ENCODE measurements around the gene ARSH. TPM values are rescaled to one million over a fixed set of nuclear protein-coding genes. Genes with fewer than 3 reads are reported as not detected.
"Not testable (repeated sequence)": the region's sequence is repeated elsewhere in the genome, so short reads cannot be mapped to it uniquely, and the experiment has no call there.

The ARSH gene
- total and polyA plus RNA-seq, 9 of the 15 experiments (the other 6 are each of a cell fraction or from before 2014, with no cell fraction given): not detected

DNA sequence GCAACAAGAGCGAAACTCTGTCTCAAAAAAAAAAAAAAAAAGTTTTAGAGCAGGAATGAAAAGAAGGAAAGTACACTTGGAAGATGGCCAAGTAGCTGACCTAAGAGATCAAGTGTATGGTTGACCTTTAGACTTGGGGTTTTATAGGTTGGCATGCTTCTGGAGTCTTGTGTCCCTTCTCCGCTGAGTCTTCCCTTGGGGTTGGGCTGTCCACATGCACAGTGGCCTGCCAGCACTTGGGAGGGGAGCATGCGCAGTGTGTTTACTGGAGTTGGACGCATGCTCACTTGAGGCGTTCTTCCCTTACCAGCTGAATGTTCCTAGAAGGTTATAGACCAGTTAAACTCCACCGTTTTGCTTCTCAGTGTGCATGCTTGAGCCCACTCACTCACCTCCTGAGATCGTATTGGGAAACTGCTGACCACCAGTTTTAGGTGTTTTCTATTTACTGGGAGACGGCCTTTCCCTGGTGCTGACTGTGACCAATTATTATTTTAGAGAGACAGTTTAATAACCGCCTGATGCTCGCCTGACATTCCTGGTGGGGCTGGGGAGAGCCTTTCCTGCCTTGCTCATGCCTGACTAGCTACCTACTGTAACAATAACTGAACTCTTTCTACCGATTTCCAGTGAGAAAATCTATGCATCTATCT, 44.3 kb downstream of the ARSH start:
- H3K36me3 ChIP-seq (ENCODE audit: control insufficient read depth, insufficient read depth, low read length); CTCF ChIA-PET (ENCODE audit: low intra/inter-chr PET ratio); H3K27ac ChIP-seq (ENCODE audit: extremely low read depth, low read depth, low read length); H3K9me3 ChIP-seq (replicated peaks; ENCODE audit: control insufficient read depth, insufficient read depth, low read depth, low read length); H3K4me3 ChIP-seq; H3K9ac ChIP-seq (ENCODE audit: insufficient read depth in 1 of 2, low read depth in 2 of 2, low read length in 2 of 2); in situ Hi-C loops (cut with MboI); DNase-seq (ENCODE audit: extremely low read depth in 1 of 4, low spot score in 3 of 4); H2AFZ ChIP-seq (ENCODE audit: low read depth, low read length); H3K9me1 ChIP-seq (ENCODE audit: control insufficient read depth, insufficient read depth, low read length); BruUV-seq (replicated peaks); H3K4me2 ChIP-seq (ENCODE audit: insufficient read depth, low read length); H4K20me1 ChIP-seq (replicated peaks; ENCODE audit: control insufficient read depth, insufficient read depth, low read length); H3K27me3 ChIP-seq (ENCODE audit: control insufficient read depth in 2 of 2, insufficient read depth in 2 of 2, low read length in 2 of 2); intact Hi-C loops (cut with micrococcal nuclease); FAIRE-seq; H3K4me1 ChIP-seq (replicated peaks in 1 of 2; ENCODE audit: control insufficient read depth in 2 of 2, insufficient read depth in 2 of 2, low read length in 2 of 2); POLR2A ChIA-PET; H3K79me2 ChIP-seq (ENCODE audit: control insufficient read depth, insufficient read depth, low read length): not testable (repeated sequence)
- peak; percentile 37; the same call in 1 of the 3 replicates for ATAC-seq
- TF ChIP-seq NRF1 (conservative IDR thresholded peaks at IDR 0.05 in 1 of 2, IDR thresholded peaks at IDR 0.05 in 1 of 2): peak; percentile 77 to 81
- 22% methylated on average over 4 of the region's 11 CpGs for WGBS (ENCODE audit: insufficient coverage, low coverage, missing lambda C conversion rate)

DNA sequence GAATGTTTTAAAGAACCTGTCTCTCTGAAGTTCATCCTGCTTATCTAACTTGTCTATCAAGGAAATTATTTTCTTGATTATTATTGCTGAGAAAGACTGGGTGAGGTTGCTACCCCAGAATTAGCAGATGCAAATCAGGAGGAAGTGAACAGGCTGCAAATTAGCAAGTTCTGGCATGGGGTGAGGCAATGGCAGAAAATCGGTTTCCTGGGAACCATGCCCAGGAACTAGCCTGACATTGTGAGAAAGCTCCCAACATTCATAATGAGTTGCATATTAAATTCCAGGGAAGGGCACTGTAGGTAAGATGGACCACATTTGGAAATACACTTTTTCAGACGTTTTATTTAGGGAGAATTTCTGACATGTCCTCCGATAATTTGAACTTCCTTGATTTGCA, 46.5 kb downstream of the ARSH start:
- CTCF ChIA-PET (ENCODE audit: low intra/inter-chr PET ratio): no interaction called here
- no peaks in the 10 kb centered on the region for H3K27me3 ChIP-seq (ENCODE audit: control insufficient read depth in 2 of 2, insufficient read depth in 2 of 2, low read length in 2 of 2)
- H3K4me1 ChIP-seq (replicated peaks in 1 of 2; ENCODE audit: control insufficient read depth in 2 of 2, insufficient read depth in 2 of 2, low read length in 2 of 2): no peaks in the 10 kb centered on the region
- no peaks in the 10 kb centered on the region for H4K20me1 ChIP-seq (replicated peaks; ENCODE audit: control insufficient read depth, insufficient read depth, low read length)
- no peaks in the 10 kb centered on the region for H3K9me1 ChIP-seq (ENCODE audit: control insufficient read depth, insufficient read depth, low read length)
- H3K9me3 ChIP-seq (replicated peaks; ENCODE audit: control insufficient read depth, insufficient read depth, low read depth, low read length): no peaks in the 10 kb centered on the region
- no peaks in the 10 kb centered on the region for H3K36me3 ChIP-seq (ENCODE audit: control insufficient read depth, insufficient read depth, low read length)
- H2AFZ ChIP-seq (ENCODE audit: low read depth, low read length): no peak overlapping the region
- no peak overlapping the region for H3K4me3 ChIP-seq
- in situ Hi-C loops (cut with MboI): no loop called here
- no peak for DNase-seq (ENCODE audit: extremely low read depth in 1 of 4, low spot score in 3 of 4)
- no peak overlapping the region for H3K9ac ChIP-seq (ENCODE audit: insufficient read depth in 1 of 2, low read depth in 2 of 2, low read length in 2 of 2)
- H3K79me2 ChIP-seq (ENCODE audit: control insufficient read depth, insufficient read depth, low read length): no peaks in the 10 kb centered on the region
- H3K27ac ChIP-seq (ENCODE audit: extremely low read depth, low read depth, low read length): no peak overlapping the region
- no peak for FAIRE-seq
- no peak for TF ChIP-seq ASH1L (IDR thresholded peaks at IDR 0.05; ENCODE audit: borderline replicate concordance, low read depth, partially characterized antibody)
- WGBS (ENCODE audit: insufficient coverage, low coverage, missing lambda C conversion rate): 4% methylated on average over 2 of the region's 3 CpGs
- no peak overlapping the region for H3K4me2 ChIP-seq (ENCODE audit: insufficient read depth, low read length)
- no peak for ATAC-seq
- intact Hi-C loops (cut with micrococcal nuclease): no loop called here
- POLR2A ChIA-PET: no interaction called here
- BruUV-seq (replicated peaks): no TSS peak

Data from K562 (cell line).